ENCODE data around the gene CD44.

CD44 gene

GRCh38 chr11:35173011-35173511 lies 34.1 kb downstream of the CD44 start:
- Histone ChIP-seq H3K4me2 (ENCODE audit: low read depth, low read length, poor library complexity, severe bottlenecking) (no peak overlapping the region), H3K27ac (ENCODE audit: low read depth, low read length) (no peak overlapping the region)

GRCh38 chr11:35173616-35174566 lies 34.9 kb downstream of the CD44 start:
- TF ChIP-seq EZH2phosphoT487 (conservative IDR thresholded peaks at IDR 0.05; ENCODE audit: low read length) (no peak), CTCF (IDR thresholded peaks at IDR 0.05; ENCODE audit: insufficient read depth, low read length, poor library complexity, severe bottlenecking) (no peak)
- Histone ChIP-seq H3K27ac (ENCODE audit: low read depth, low read length) (no peak overlapping the region), H3K36me3 (ENCODE audit: low read length) (no peaks in the 10 kb centered on the region), H3K9ac (ENCODE audit: low read length) (no peak overlapping the region), H3K9me2 (replicated peaks; ENCODE audit: insufficient read depth, low read length) (no peaks in the 10 kb centered on the region), H3F3A (ENCODE audit: insufficient read depth) (no peaks in the 10 kb centered on the region), H3K9me3 (ENCODE audit: insufficient read depth, low read length) (no peaks in the 10 kb centered on the region), H3K27me3 (ENCODE audit: low read length) (no peaks in the 10 kb centered on the region), H4K20me1 (ENCODE audit: low read depth, low read length) (no peaks in the 10 kb centered on the region), H2AFZ (ENCODE audit: low read depth, low read length, severe bottlenecking) (no peak overlapping the region), H3K4me3 (ENCODE audit: insufficient read depth, low read length, poor library complexity, severe bottlenecking) (no peak overlapping the region), H3K4me2 (ENCODE audit: low read depth, low read length, poor library complexity, severe bottlenecking) (no peak overlapping the region), H3K79me2 (ENCODE audit: insufficient read depth, low read length) (no peaks in the 10 kb centered on the region)

More at GRCh38 chr11:35173011-35173511, 34.1 kb downstream of the CD44 start:
- Histone ChIP-seq H3K9me3 (ENCODE audit: insufficient read depth, low read length) (no peaks in the 10 kb centered on the region), H3F3A (ENCODE audit: insufficient read depth) (no peaks in the 10 kb centered on the region), H3K27me3 (ENCODE audit: low read length) (no peaks in the 10 kb centered on the region), H3K36me3 (ENCODE audit: low read length) (no peaks in the 10 kb centered on the region), H3K4me3 (ENCODE audit: insufficient read depth, low read length, poor library complexity, severe bottlenecking) (no peak overlapping the region), H3K9me2 (replicated peaks; ENCODE audit: insufficient read depth, low read length) (no peaks in the 10 kb centered on the region), H3K9ac (ENCODE audit: low read length) (no peak overlapping the region), H4K20me1 (ENCODE audit: low read depth, low read length) (no peaks in the 10 kb centered on the region), H3K79me2 (ENCODE audit: insufficient read depth, low read length) (no peaks in the 10 kb centered on the region), H2AFZ (ENCODE audit: low read depth, low read length, severe bottlenecking) (no peak overlapping the region)
- TF ChIP-seq CTCF (IDR thresholded peaks at IDR 0.05; ENCODE audit: insufficient read depth, low read length, poor library complexity, severe bottlenecking): no peak
- no peak for TF ChIP-seq EZH2phosphoT487 (conservative IDR thresholded peaks at IDR 0.05; ENCODE audit: low read length)

GRCh38 chr11:35174666-35175065 lies 35.7 kb downstream of the CD44 start:
- Histone ChIP-seq H3K9me2 (replicated peaks; ENCODE audit: insufficient read depth, low read length) (no peaks in the 10 kb centered on the region), H3F3A (ENCODE audit: insufficient read depth) (no peaks in the 10 kb centered on the region), H3K36me3 (ENCODE audit: low read length) (no peaks in the 10 kb centered on the region), H2AFZ (ENCODE audit: low read depth, low read length, severe bottlenecking) (no peak overlapping the region), H4K20me1 (ENCODE audit: low read depth, low read length) (no peaks in the 10 kb centered on the region), H3K27ac (ENCODE audit: low read depth, low read length) (no peak overlapping the region), H3K27me3 (ENCODE audit: low read length) (no peaks in the 10 kb centered on the region), H3K9ac (ENCODE audit: low read length) (no peak overlapping the region), H3K79me2 (ENCODE audit: insufficient read depth, low read length) (no peaks in the 10 kb centered on the region), H3K9me3 (ENCODE audit: insufficient read depth, low read length) (no peaks in the 10 kb centered on the region), H3K4me3 (ENCODE audit: insufficient read depth, low read length, poor library complexity, severe bottlenecking) (no peak overlapping the region), H3K4me2 (ENCODE audit: low read depth, low read length, poor library complexity, severe bottlenecking) (no peak overlapping the region)
- TF ChIP-seq EZH2phosphoT487 (conservative IDR thresholded peaks at IDR 0.05; ENCODE audit: low read length) (no peak), CTCF (IDR thresholded peaks at IDR 0.05; ENCODE audit: insufficient read depth, low read length, poor library complexity, severe bottlenecking) (no peak)

Data from SU-DHL-6 (cell line).